ENCODE results near the gene ZNF723. TPM values are rescaled to one million over a fixed set of nuclear protein-coding genes. Genes with fewer than 3 reads are reported as not detected.
"Not testable (repeated sequence)": the region's sequence is repeated elsewhere in the genome, so short reads cannot be mapped to it uniquely, and the experiment has no call there.

The ZNF723 gene
- polyA plus RNA-seq (ENCODE audit: insufficient read length in 4 of 4) = under 1 TPM in 3 of 4 donors, not detected in 1; 0.10 to 0.13 (median 0.11) TPM

- DNase-seq (ENCODE audit: low read depth in 4 of 4, low spot score in 3 of 4) = no peak
Observed at GRCh38 chr19:22832031-22832762, at the start of gene ZNF723. ZNF723 (plus strand) TSS chr19:22832291; CDS start chr19:22832380, 89 bp downstream.

DNA sequence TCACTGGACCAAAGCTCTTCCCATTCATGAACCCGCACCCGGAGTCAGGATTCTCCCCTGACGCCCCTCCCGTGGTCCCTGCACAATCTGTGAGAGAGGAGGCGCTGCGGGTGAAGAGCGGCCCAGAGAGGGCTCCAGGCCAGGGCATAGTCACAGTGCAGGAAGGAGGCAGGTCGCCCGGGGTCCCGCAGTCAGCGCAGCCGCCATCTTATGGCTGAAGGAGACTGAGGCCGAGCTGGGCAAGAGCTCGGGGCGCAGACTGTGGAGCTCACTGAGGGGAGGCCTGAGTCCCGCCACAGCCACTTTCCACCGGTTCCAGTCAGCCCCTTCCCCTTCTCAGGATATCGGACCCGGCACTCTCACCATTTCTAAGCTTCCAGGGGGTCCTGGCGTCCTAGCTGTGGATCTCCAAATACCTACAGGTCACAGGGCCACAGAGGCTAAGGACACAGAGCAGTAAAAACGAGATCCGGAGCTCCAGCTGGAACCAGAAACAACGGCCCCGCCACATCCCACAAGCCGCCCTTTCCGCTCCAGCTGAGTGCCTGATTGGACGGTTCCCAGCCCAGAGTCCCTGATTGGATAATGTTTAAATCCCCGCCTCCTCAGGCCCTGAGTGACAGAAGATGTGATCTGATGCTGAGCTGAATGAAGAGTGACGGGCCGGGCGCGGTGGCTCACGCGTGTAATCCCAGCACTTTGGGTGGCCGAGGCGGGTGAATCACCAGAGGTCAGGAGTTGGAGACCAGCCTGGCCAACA lies 48.3 kb upstream of the ZNF723 start, which contains the start of gene ZNF99:
ZNF99 (minus strand) TSS at position 501 of the 760 bp plus-strand sequence; CDS start at position 366, 135 bp downstream.
- DNase-seq (ENCODE audit: low read depth in 4 of 4, low spot score in 3 of 4) = peak; percentile 14 to 79 (median 50)

- DNase-seq (ENCODE audit: low read depth in 4 of 4, low spot score in 3 of 4) = not testable (repeated sequence)
Observed at GRCh38 chr19:22792863-22793262, 39.2 kb upstream of the ZNF723 start.

DNA sequence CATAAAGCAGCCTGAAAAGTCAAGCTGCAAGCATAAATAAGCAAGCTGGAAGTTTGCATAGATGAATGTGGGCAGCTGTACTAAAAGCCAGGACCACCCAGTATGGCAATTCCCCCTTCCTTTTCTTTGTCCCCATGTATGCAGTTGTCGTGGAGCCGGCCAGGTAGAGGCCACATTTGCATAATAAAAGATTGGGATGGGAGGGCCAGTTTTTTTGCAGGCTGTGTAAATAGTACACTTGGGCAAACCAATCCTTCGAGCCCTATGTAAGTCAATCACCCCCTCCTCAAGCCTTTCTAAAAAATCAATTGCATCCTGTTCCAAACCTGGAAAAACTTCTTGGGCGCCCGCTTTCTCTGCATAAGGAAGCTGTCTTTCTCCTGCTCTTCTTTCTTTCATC lies 35.1 kb upstream of the ZNF723 start:
- DNase-seq (ENCODE audit: low read depth in 4 of 4, low spot score in 3 of 4) = no peak

GRCh38 chr19:22806418-22806817 lies 25.7 kb upstream of the ZNF723 start:
- DNase-seq (ENCODE audit: low read depth in 4 of 4, low spot score in 3 of 4) = no peak

DNA sequence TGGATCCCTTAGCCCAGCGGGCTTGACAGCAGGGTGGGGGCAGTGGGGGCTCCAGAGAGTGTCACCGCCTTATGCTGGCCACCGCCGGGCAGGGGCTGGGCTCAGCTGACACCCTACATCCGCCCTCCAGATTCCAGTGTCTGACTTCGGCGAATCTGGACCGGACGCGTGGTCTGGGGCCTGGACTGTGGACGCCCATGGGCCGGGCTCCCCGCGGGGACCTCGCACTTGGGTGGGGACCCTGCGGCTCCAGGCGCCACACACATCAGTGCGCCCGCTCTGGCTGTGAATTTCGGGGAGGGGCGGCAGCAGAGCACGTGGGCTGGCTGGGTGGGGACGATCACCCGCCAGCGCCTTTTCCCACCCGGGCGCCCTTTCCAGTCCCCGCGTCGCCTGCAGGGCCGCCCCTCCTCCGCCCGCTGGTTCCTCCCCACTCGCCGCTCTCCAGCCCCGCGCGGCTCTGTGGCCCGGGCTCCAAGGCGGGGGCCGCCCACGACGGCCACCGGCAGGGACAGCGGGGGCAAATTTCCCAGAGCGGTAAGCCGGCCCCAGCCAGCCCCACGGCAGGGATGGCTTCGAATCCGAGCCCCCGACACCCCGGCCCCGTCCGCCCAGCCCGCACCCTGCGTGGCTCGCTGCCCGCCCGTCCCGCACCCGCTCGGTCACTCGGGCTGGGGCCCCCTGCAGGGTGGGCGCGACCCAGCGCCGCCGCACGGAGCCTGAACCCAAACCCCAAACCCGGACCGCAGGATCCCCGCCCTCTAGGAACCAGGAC lies 24.8 kb upstream of the ZNF723 start:
- DNase-seq (ENCODE audit: low read depth in 4 of 4, low spot score in 3 of 4) = no peak

- DNase-seq (ENCODE audit: low read depth in 4 of 4, low spot score in 3 of 4) = no peak
Observed at GRCh38 chr19:22814124-22814523, 18.0 kb upstream of the ZNF723 start.

GRCh38 chr19:22831211-22831610 lies 880 bp upstream of the ZNF723 start:
- DNase-seq (ENCODE audit: low read depth in 4 of 4, low spot score in 3 of 4) = no peak

DNA sequence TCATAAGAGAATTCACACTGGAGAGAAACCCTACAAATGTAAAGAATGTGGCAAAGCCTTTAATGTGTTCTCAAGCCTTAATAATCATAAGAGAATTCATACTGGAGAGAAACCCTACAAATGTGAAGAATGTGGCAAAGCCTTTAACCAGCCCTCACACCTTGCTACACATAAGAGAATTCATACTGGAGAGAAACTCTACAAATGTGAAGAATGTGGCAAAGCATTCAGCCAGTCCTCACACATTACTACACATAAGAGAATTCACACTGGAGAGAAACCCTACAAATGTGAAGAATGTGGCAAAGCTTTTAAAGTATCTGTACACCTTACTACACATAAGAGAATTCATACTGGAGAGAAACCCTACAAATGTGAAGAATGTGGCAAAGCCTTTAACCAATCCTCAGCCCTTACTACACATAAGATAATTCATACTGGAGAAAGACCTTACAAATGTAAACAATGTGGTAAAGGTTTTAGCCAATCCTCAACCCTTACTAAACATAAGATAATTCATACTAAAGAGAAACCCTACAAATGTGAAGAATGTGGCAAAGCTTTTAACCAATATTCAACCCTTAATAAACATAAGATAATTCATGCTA lies 25.7 kb downstream of the ZNF723 start:
- not testable (repeated sequence) for DNase-seq (ENCODE audit: low read depth in 4 of 4, low spot score in 3 of 4)

GRCh38 chr19:22882797-22883196 lies 50.7 kb downstream of the ZNF723 start:
- peak; percentile 1 to 29 (median 14) for DNase-seq (ENCODE audit: low read depth in 4 of 4, low spot score in 3 of 4)

GRCh38 chr19:22893855-22894270 lies 61.8 kb downstream of the ZNF723 start:
- DNase-seq (ENCODE audit: low read depth in 4 of 4, low spot score in 3 of 4) = no peak

- no peak for DNase-seq (ENCODE audit: low read depth in 4 of 4, low spot score in 3 of 4)
Observed at GRCh38 chr19:22901431-22902130, 69.5 kb downstream of the ZNF723 start.

Other genes with a start within 250 kb of the ZNF723 start
- 1 to 10 TPM; 2.2 to 3.6 (median 2.5) TPM for gene ZNF492, start 198.0 kb upstream of the ZNF723 start, polyA plus RNA-seq (ENCODE audit: insufficient read length in 4 of 4)
- gene ZNF99, start 48.1 kb upstream of the ZNF723 start, polyA plus RNA-seq (ENCODE audit: insufficient read length in 4 of 4) = 1 to 10 TPM in 1 of 4 donors, under 1 TPM in 3; 0.70 to 1.3 (median 0.91) TPM
- under 1 TPM; 0.21 to 0.59 (median 0.29) TPM for gene ZNF728, start 170.9 kb downstream of the ZNF723 start, polyA plus RNA-seq (ENCODE audit: insufficient read length in 4 of 4)

Measured in left renal pelvis (tissue), 4 donors.